HEK293 (cell line): Measurements from ENCODE around the gene STARD3.

ENCODE experiments used
- PRDM1 ChIP-seq: fragments of 450-650 bp; formaldehyde crosslinking; IDR thresholded peaks from 2 replicates; pipeline ENCODE4; 2016; ENCODE audit warnings: missing biosample characterization, missing genetic modification characterization
- YY1 ChIP-seq: fragments of 450-650 bp; formaldehyde crosslinking; IDR thresholded peaks from 2 replicates; pipeline ENCODE4 v1.5.1; 2018; ENCODE audit warnings: missing biosample characterization, missing genetic modification characterization
- ZIC2 ChIP-seq: fragments of 450-650 bp; formaldehyde crosslinking; IDR thresholded peaks from 2 replicates; pipeline ENCODE4 v1.5.1; 2016; ENCODE audit warnings: missing biosample characterization, missing genetic modification characterization
- ZNF555 ChIP-seq: fragments of 450-650 bp; formaldehyde crosslinking; conservative IDR thresholded peaks from 2 replicates; pipeline ENCODE4 v1.5.1; 2017; ENCODE audit warnings: missing biosample characterization, mild to moderate bottlenecking, missing genetic modification characterization, inconsistent platforms
- ZNF610 ChIP-seq: fragments of 450-650 bp; formaldehyde crosslinking; IDR thresholded peaks from 2 replicates; pipeline ENCODE4 v1.5.1; 2016; ENCODE audit warnings: missing biosample characterization, missing genetic modification characterization, borderline replicate concordance
- TF ChIP-seq, protein P1 (sequence below): fragments of 450-650 bp; formaldehyde crosslinking; IDR thresholded peaks from 2 replicates; pipeline ENCODE4 v1.5.1; 2016; ENCODE audit warnings: missing biosample characterization, missing genetic modification characterization
- TF ChIP-seq, protein P2 (sequence below): fragments of 450-650 bp; formaldehyde crosslinking; IDR thresholded peaks from 2 replicates; pipeline ENCODE4 v1.5.1; 2016; ENCODE audit warnings: missing biosample characterization, missing genetic modification characterization

DNA sequence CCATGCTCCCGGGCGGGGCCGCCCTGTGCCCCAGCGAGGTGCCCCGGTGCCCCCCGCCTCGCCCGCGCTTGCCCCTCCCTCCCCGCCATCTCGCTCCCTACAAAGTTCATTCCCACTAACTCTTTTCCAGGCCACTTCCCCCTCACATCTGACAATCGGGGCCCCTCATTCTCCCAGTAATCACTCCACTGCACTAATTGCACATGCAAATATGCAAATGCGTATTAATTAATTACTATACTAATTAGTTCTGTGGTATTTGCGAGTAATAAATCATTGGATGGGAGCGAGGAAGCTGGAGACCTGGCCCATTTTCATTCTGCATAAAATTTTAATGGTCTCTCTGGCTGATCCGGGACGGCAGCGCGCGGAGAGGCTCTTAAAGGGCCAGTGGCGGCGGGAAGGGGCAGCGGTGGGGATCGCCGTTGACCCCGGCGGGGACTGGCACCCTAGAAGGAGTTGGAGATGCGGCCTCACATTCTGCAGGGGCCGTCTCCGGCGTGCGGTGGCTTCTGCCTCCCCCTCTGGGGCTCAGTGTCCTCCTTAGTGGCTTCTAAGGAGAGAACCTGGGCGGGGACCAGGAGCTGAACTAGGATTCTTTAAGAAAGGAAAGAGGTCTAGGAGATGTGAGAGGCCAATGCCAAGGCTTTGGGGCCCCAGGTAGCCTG is 18.6 kb upstream of the STARD3 start:
- TF ChIP-seq, protein P1, sequence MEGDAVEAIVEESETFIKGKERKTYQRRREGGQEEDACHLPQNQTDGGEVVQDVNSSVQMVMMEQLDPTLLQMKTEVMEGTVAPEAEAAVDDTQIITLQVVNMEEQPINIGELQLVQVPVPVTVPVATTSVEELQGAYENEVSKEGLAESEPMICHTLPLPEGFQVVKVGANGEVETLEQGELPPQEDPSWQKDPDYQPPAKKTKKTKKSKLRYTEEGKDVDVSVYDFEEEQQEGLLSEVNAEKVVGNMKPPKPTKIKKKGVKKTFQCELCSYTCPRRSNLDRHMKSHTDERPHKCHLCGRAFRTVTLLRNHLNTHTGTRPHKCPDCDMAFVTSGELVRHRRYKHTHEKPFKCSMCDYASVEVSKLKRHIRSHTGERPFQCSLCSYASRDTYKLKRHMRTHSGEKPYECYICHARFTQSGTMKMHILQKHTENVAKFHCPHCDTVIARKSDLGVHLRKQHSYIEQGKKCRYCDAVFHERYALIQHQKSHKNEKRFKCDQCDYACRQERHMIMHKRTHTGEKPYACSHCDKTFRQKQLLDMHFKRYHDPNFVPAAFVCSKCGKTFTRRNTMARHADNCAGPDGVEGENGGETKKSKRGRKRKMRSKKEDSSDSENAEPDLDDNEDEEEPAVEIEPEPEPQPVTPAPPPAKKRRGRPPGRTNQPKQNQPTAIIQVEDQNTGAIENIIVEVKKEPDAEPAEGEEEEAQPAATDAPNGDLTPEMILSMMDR (tag by site-specific recombination) = no peak
- TF ChIP-seq YY1 (no peak), ZNF555 (tag by site-specific recombination) (no peak), PRDM1 (no peak), ZNF610 (tag by site-specific recombination) (no peak), ZIC2 (tag by site-specific recombination) (peak; percentile 71)
- TF ChIP-seq, protein P2, sequence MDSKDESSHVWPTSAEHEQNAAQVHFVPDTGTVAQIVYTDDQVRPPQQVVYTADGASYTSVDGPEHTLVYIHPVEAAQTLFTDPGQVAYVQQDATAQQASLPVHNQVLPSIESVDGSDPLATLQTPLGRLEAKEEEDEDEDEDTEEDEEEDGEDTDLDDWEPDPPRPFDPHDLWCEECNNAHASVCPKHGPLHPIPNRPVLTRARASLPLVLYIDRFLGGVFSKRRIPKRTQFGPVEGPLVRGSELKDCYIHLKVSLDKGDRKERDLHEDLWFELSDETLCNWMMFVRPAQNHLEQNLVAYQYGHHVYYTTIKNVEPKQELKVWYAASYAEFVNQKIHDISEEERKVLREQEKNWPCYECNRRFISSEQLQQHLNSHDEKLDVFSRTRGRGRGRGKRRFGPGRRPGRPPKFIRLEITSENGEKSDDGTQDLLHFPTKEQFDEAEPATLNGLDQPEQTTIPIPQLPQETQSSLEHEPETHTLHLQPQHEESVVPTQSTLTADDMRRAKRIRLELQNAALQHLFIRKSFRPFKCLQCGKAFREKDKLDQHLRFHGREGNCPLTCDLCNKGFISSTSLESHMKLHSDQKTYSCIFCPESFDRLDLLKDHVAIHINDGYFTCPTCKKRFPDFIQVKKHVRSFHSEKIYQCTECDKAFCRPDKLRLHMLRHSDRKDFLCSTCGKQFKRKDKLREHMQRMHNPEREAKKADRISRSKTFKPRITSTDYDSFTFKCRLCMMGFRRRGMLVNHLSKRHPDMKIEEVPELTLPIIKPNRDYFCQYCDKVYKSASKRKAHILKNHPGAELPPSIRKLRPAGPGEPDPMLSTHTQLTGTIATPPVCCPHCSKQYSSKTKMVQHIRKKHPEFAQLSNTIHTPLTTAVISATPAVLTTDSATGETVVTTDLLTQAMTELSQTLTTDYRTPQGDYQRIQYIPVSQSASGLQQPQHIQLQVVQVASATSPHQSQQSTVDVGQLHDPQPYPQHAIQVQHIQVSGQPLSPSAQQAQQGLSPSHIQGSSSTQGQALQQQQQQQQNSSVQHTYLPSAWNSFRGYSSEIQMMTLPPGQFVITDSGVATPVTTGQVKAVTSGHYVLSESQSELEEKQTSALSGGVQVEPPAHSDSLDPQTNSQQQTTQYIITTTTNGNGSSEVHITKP (tag by site-specific recombination) = no peak
